Liver (tissue), 3 donors: ENCODE data around the gene AKR1B1.

Source experiments
- NR2F2 ChIP-seq: IDR thresholded peaks from 2 replicates; pipeline ENCODE4 v1.6.1; 2016; ENCODE audit warnings: antibody characterized with exemption
- RAD21 ChIP-seq, 2 donors: IDR thresholded peaks; 2 replicates each; pipeline ENCODE4 v1.6.1; 2016; ENCODE audit warnings: antibody characterized with exemption in 2 of 2, mild to moderate bottlenecking in 2 of 2
- SP1 ChIP-seq: IDR thresholded peaks from 2 replicates; pipeline ENCODE4 v1.6.1; 2018; ENCODE audit warnings: antibody characterized with exemption, mild to moderate bottlenecking
- TAF1 ChIP-seq: conservative IDR thresholded peaks from 2 replicates; pipeline ENCODE4 v1.6.1; 2016; ENCODE audit warnings: antibody characterized with exemption, mild to moderate bottlenecking
- YY1 ChIP-seq: IDR thresholded peaks from 2 replicates; pipeline ENCODE4 v1.6.1; 2016; ENCODE audit warnings: antibody characterized with exemption, mild to moderate bottlenecking
- TF ChIP-seq, protein P1 (sequence below): fragments of 150-350 bp; IDR thresholded peaks from 2 replicates; pipeline ENCODE4 v1.5.1; 2017; ENCODE audit warnings: improper control_type of control experiment, low read depth, low read length; ENCODE audit not compliant: missing input control
- TF ChIP-seq, protein P2 (sequence below): IDR thresholded peaks from 2 replicates; pipeline ENCODE4 v1.6.1; 2016; ENCODE audit warnings: antibody characterized with exemption
- TF ChIP-seq, protein P3 (sequence below): IDR thresholded peaks from 2 replicates; pipeline ENCODE4 v1.6.1; 2016; ENCODE audit warnings: antibody characterized with exemption
- TF ChIP-seq, protein P4 (sequence below): IDR thresholded peaks from 2 replicates; pipeline ENCODE4 v1.6.1; 2016; ENCODE audit warnings: antibody characterized with exemption
- donor health status: healthy.
- donor health status: healthy.

DNA sequence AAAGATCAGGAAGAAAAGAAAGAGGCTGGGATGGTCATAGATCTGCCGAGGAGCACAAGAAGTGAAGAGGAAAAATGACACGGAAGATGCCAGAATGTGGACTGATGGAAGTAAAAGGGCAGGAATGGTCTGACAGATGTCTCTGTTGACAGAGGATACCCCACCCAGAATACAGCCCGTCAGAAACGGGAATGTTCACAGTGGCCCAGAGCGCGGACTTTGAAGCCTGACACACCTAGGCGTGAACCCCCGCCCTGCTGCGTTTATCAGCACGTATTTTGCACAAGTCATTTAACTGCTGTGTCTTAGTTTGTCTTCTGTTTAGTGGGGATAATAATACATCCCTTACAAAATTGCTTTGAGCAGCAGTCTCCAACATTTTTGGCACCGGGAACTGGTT lies 27.1 kb downstream of the AKR1B1 start:
- TF ChIP-seq, protein P1, sequence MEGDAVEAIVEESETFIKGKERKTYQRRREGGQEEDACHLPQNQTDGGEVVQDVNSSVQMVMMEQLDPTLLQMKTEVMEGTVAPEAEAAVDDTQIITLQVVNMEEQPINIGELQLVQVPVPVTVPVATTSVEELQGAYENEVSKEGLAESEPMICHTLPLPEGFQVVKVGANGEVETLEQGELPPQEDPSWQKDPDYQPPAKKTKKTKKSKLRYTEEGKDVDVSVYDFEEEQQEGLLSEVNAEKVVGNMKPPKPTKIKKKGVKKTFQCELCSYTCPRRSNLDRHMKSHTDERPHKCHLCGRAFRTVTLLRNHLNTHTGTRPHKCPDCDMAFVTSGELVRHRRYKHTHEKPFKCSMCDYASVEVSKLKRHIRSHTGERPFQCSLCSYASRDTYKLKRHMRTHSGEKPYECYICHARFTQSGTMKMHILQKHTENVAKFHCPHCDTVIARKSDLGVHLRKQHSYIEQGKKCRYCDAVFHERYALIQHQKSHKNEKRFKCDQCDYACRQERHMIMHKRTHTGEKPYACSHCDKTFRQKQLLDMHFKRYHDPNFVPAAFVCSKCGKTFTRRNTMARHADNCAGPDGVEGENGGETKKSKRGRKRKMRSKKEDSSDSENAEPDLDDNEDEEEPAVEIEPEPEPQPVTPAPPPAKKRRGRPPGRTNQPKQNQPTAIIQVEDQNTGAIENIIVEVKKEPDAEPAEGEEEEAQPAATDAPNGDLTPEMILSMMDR: no peak
- no peak for TF ChIP-seq YY1
- TF ChIP-seq, protein P2, sequence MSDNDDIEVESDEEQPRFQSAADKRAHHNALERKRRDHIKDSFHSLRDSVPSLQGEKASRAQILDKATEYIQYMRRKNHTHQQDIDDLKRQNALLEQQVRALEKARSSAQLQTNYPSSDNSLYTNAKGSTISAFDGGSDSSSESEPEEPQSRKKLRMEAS: no peak
- TF ChIP-seq, protein P3, sequence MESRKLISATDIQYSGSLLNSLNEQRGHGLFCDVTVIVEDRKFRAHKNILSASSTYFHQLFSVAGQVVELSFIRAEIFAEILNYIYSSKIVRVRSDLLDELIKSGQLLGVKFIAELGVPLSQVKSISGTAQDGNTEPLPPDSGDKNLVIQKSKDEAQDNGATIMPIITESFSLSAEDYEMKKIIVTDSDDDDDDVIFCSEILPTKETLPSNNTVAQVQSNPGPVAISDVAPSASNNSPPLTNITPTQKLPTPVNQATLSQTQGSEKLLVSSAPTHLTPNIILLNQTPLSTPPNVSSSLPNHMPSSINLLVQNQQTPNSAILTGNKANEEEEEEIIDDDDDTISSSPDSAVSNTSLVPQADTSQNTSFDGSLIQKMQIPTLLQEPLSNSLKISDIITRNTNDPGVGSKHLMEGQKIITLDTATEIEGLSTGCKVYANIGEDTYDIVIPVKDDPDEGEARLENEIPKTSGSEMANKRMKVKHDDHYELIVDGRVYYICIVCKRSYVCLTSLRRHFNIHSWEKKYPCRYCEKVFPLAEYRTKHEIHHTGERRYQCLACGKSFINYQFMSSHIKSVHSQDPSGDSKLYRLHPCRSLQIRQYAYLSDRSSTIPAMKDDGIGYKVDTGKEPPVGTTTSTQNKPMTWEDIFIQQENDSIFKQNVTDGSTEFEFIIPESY: no peak
- no peak for TF ChIP-seq RAD21 (IDR thresholded peaks at IDR 0.05)
- no peak for TF ChIP-seq TAF1
- no peak for TF ChIP-seq SP1
- no peak for TF ChIP-seq NR2F2
- TF ChIP-seq, protein P4, sequence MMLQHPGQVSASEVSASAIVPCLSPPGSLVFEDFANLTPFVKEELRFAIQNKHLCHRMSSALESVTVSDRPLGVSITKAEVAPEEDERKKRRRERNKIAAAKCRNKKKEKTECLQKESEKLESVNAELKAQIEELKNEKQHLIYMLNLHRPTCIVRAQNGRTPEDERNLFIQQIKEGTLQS: no peak
